Hepatocyte (in vitro differentiated cells): ENCODE measurements around the gene HAGH. TPM values are rescaled to one million over a fixed set of nuclear protein-coding genes. Genes with fewer than 3 reads are reported as not detected.
A peak's percentile ranks its signal among the peaks of the same experiment; 100 is the strongest.

Experiments used
- DNase-seq: peaks from one replicate; pipeline ENCODE4 v3.0.0-alpha.2; 2016; ENCODE audit warnings: low spot score
- H2AFZ ChIP-seq: fragments of 200-600 bp; sonication (generic); 2 replicates; pipeline ENCODE4 v1.6.0; 2016; ENCODE audit warnings: antibody characterized with exemption, mild to moderate bottlenecking
- H3K27ac ChIP-seq: fragments of 200-600 bp; sonication (generic); 2 replicates; pipeline ENCODE4 v1.5.1; 2016; ENCODE audit warnings: mild to moderate bottlenecking
- H3K27me3 ChIP-seq: fragments of 200-600 bp; sonication (generic); 2 replicates; pipeline ENCODE4 v1.6.1; 2016
- H3K36me3 ChIP-seq: fragments of 200-600 bp; sonication (generic); replicated peaks from 2 replicates; pipeline ENCODE4 v1.5.1; 2016; ENCODE audit warnings: low read depth; ENCODE audit not compliant: insufficient read depth
- H3K4me1 ChIP-seq: fragments of 200-600 bp; sonication (generic); 2 replicates; pipeline ENCODE4 v1.5.1; 2016; ENCODE audit warnings: mild to moderate bottlenecking, moderate library complexity; ENCODE audit not compliant: insufficient read depth
- H3K4me2 ChIP-seq: fragments of 200-600 bp; sonication (generic); 2 replicates; pipeline ENCODE4 v1.6.0; 2016
- H3K4me3 ChIP-seq: fragments of 200-600 bp; sonication (generic); 2 replicates; pipeline ENCODE4 v1.5.1; 2016; ENCODE audit warnings: mild to moderate bottlenecking
- H3K79me2 ChIP-seq: fragments of 200-600 bp; sonication (generic); 2 replicates; pipeline ENCODE4 v1.6.0; 2017; ENCODE audit warnings: mild to moderate bottlenecking
- H3K9me2 ChIP-seq: fragments of 200-600 bp; sonication (generic); replicated peaks from 2 replicates; pipeline ENCODE4 v1.6.0; 2017; ENCODE audit warnings: mild to moderate bottlenecking; ENCODE audit not compliant: insufficient read depth
- H3K9me3 ChIP-seq: fragments of 200-600 bp; sonication (generic); 2 replicates; pipeline ENCODE4 v1.5.1; 2016; ENCODE audit warnings: low read depth, mild to moderate bottlenecking
- H4K20me1 ChIP-seq: fragments of 200-600 bp; sonication (generic); 2 replicates; pipeline ENCODE4 v1.6.0; 2016; ENCODE audit warnings: mild to moderate bottlenecking; ENCODE audit not compliant: insufficient read depth, poor library complexity, severe bottlenecking
- EZH2 ChIP-seq: fragments of 200-600 bp; sonication (generic); IDR thresholded peaks from 2 replicates; pipeline ENCODE4 v1.6.1; 2016; ENCODE audit warnings: antibody characterized with exemption, mild to moderate bottlenecking, borderline replicate concordance
- EZH2phosphoT487 ChIP-seq: fragments of 200-600 bp; sonication (generic); IDR thresholded peaks from one replicate; pipeline ENCODE4 v1.6.1; 2018; ENCODE audit warnings: antibody characterized with exemption, mild to moderate bottlenecking, low read depth, moderate library complexity; ENCODE audit not compliant: unreplicated experiment, severe bottlenecking
- WGBS: methylation state at CpG from one replicate; pipeline ENCODE4 v1.1.6; 2016; ENCODE audit warnings: low lambda C conversion rate; ENCODE audit errors: missing lambda C conversion rate; 5-methylcytosine and 5-hydroxymethylcytosine counted together
- polyA plus RNA-seq: library from polyadenylated mRNA; unstranded; fragments of >200 nt; fragmentation: Nextera tagmentation; extraction: Ambion mirVana; gene quantifications from 2 replicates; pipeline ENCODE4 v1.2.1, GENCODE V29; 2016
- total RNA-seq: library from RNA; depleted of rRNA; stranded (reverse); fragments of >200 nt; gene quantifications from 2 replicates; pipeline ENCODE4 v1.2.3, GENCODE V29; 2014
- TF ChIP-seq, protein P1 (sequence below): fragments of 200-600 bp; sonication (generic); IDR thresholded peaks from 2 replicates; pipeline ENCODE4 v1.5.1; 2016; ENCODE audit warnings: antibody characterized with exemption, mild to moderate bottlenecking; ENCODE audit not compliant: poor library complexity

Gene HAGH
- total and polyA plus RNA-seq, 2 experiments from 2014 or later, result 55.6 to 113 TPM

GRCh38 chr16:1780677-1781072 is 46.0 kb downstream of the HAGH start:
- TF ChIP-seq, protein P1, sequence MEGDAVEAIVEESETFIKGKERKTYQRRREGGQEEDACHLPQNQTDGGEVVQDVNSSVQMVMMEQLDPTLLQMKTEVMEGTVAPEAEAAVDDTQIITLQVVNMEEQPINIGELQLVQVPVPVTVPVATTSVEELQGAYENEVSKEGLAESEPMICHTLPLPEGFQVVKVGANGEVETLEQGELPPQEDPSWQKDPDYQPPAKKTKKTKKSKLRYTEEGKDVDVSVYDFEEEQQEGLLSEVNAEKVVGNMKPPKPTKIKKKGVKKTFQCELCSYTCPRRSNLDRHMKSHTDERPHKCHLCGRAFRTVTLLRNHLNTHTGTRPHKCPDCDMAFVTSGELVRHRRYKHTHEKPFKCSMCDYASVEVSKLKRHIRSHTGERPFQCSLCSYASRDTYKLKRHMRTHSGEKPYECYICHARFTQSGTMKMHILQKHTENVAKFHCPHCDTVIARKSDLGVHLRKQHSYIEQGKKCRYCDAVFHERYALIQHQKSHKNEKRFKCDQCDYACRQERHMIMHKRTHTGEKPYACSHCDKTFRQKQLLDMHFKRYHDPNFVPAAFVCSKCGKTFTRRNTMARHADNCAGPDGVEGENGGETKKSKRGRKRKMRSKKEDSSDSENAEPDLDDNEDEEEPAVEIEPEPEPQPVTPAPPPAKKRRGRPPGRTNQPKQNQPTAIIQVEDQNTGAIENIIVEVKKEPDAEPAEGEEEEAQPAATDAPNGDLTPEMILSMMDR, result no peak
- TF ChIP-seq EZH2phosphoT487, result no peak
- TF ChIP-seq EZH2, result no peak
- peaks cover 41% of the 10 kb centered on the region for H3K79me2 ChIP-seq
- 88% methylated on average over 6 of the region's 6 CpGs for WGBS
- H3K4me2 ChIP-seq, result peak overlapping the region; percentile 97
- peak overlapping the region; percentile 62 for H3K27ac ChIP-seq
- no peaks in the 10 kb centered on the region for H3K9me3 ChIP-seq
- H3K27me3 ChIP-seq, result no peaks in the 10 kb centered on the region
- H4K20me1 ChIP-seq, result peaks cover 5% of the 10 kb centered on the region
- no peak overlapping the region for H3K4me3 ChIP-seq
- no peaks in the 10 kb centered on the region for H3K36me3 ChIP-seq
- no peaks in the 10 kb centered on the region for H3K9me2 ChIP-seq
- no peak overlapping the region for H2AFZ ChIP-seq
- peaks cover 9% of the 10 kb centered on the region for H3K4me1 ChIP-seq
- DNase-seq, result no peak

- no peak for TF ChIP-seq EZH2phosphoT487
- TF ChIP-seq, protein P1, result no peak
- TF ChIP-seq EZH2, result no peak
- Histone ChIP-seq H4K20me1 (peaks cover 4% of the 10 kb centered on the region), H3K36me3 (no peaks in the 10 kb centered on the region), H3K4me1 (peaks cover 9% of the 10 kb centered on the region), H3K4me3 (no peak overlapping the region), H3K27me3 (no peaks in the 10 kb centered on the region), H3K9me2 (no peaks in the 10 kb centered on the region), H2AFZ (no peak overlapping the region), H3K79me2 (peaks cover 40% of the 10 kb centered on the region), H3K9me3 (no peaks in the 10 kb centered on the region), H3K4me2 (peak overlapping the region; percentile 97), H3K27ac (no peak overlapping the region)
- WGBS, result 92% methylated on average over 25 of the region's 27 CpGs
- no peak for DNase-seq
Measured at GRCh38 chr16:1779741-1780676, 46.6 kb downstream of the HAGH start.

- H3K9me2 ChIP-seq, result no peaks in the 10 kb centered on the region
- no peaks in the 10 kb centered on the region for H3K9me3 ChIP-seq
- 95% methylated on average over 8 of the region's 8 CpGs for WGBS
- H3K27ac ChIP-seq, result no peak overlapping the region
- no peaks in the 10 kb centered on the region for H3K36me3 ChIP-seq
- no peak overlapping the region for H3K4me3 ChIP-seq
- H2AFZ ChIP-seq, result no peak overlapping the region
- TF ChIP-seq EZH2 (no peak), EZH2phosphoT487 (no peak)
- TF ChIP-seq, protein P1, result no peak
- H3K79me2 ChIP-seq, result peaks cover 40% of the 10 kb centered on the region
- H3K4me2 ChIP-seq, result no peak overlapping the region
- H3K4me1 ChIP-seq, result peaks cover 16% of the 10 kb centered on the region
- H4K20me1 ChIP-seq, result peaks cover 8% of the 10 kb centered on the region
- no peaks in the 10 kb centered on the region for H3K27me3 ChIP-seq
- DNase-seq, result no peak
Measured at GRCh38 chr16:1779234-1779701, 47.4 kb downstream of the HAGH start.
